Progenitor cell of endocrine pancreas (in vitro differentiated cells): ENCODE measurements around the gene SMAD3. TPM values are rescaled to one million over a fixed set of nuclear protein-coding genes. Genes with fewer than 3 reads are reported as not detected.
A peak's percentile ranks its signal among the peaks of the same experiment; 100 is the strongest.

Source experiments
- DNase-seq: peaks from one replicate; pipeline ENCODE4 v3.0.0; 2021; ENCODE audit warnings: low spot score; ENCODE audit not compliant: unreplicated experiment
- H3K27ac Mint-ChIP-seq: 2 replicates; pipeline ENCODE4 v1.8.0; 2021; ENCODE audit warnings: mild to moderate bottlenecking, moderate library complexity, mixed read lengths
- H3K27me3 Mint-ChIP-seq: 2 replicates; pipeline ENCODE4 v1.8.0; 2021; ENCODE audit warnings: mixed read lengths
- H3K36me3 Mint-ChIP-seq: 2 replicates; pipeline ENCODE4 v1.8.0; 2022; ENCODE audit warnings: mixed read lengths; ENCODE audit not compliant: insufficient read depth
- H3K4me1 Mint-ChIP-seq: 2 replicates; pipeline ENCODE4 v1.8.0; 2021; ENCODE audit warnings: low read depth, mixed read lengths
- H3K4me3 Mint-ChIP-seq: 2 replicates; pipeline ENCODE4 v1.8.0; 2021; ENCODE audit warnings: low read depth, mild to moderate bottlenecking, moderate library complexity, mixed read lengths
- H3K9me3 Mint-ChIP-seq: 2 replicates; pipeline ENCODE4 v1.8.0; 2021; ENCODE audit warnings: low read depth, mixed read lengths
- CTCF ChIP-seq: fragments of 200-600 bp; sonication (generic); IDR thresholded peaks from one replicate; pipeline ENCODE4 v1.5.0; 2021; ENCODE audit warnings: antibody characterized with exemption, mild to moderate bottlenecking; ENCODE audit not compliant: unreplicated experiment
- total RNA-seq: library from RNA; stranded (reverse); gene quantifications from 2 replicates; pipeline ENCODE4 v1.2.1, GENCODE V29; 2021

Gene SMAD3
- total RNA-seq, 1 donor from 2014 or later, result 51.3 TPM

GRCh38 chr15:67079361-67079760 lies 14.0 kb downstream of the SMAD3 start:
- DNase-seq, result no peak
- Mint-ChIP-seq H3K9me3 (no peaks in the 10 kb centered on the region), H3K27ac (no peak overlapping the region), H3K4me1 (peaks cover 47% of the 10 kb centered on the region), H3K4me3 (no peak overlapping the region), H3K36me3 (peaks cover 9% of the 10 kb centered on the region), H3K27me3 (no peaks in the 10 kb centered on the region)
- TF ChIP-seq CTCF, result no peak

- Mint-ChIP-seq H3K4me3 (no peak overlapping the region), H3K27me3 (no peaks in the 10 kb centered on the region), H3K36me3 (peaks cover 12% of the 10 kb centered on the region), H3K27ac (peak overlapping the region; percentile 17), H3K4me1 (peaks cover 48% of the 10 kb centered on the region), H3K9me3 (no peaks in the 10 kb centered on the region)
- no peak for TF ChIP-seq CTCF
- DNase-seq, result no peak
These were observed 14.9 kb downstream of the SMAD3 start for GRCh38 chr15:67080118-67080899.

- DNase-seq, result no peak
- Mint-ChIP-seq H3K36me3 (peaks cover 10% of the 10 kb centered on the region), H3K27me3 (no peaks in the 10 kb centered on the region), H3K27ac (peak overlapping the region; percentile 17), H3K4me3 (no peak overlapping the region), H3K4me1 (peaks cover 46% of the 10 kb centered on the region), H3K9me3 (no peaks in the 10 kb centered on the region)
- no peak for TF ChIP-seq CTCF
These were observed 15.6 kb downstream of the SMAD3 start for GRCh38 chr15:67080900-67081431.

GRCh38 chr15:67082007-67082536 lies 16.7 kb downstream of the SMAD3 start:
- no peaks in the 10 kb centered on the region for H3K27me3 Mint-ChIP-seq
- H3K9me3 Mint-ChIP-seq, result no peaks in the 10 kb centered on the region
- TF ChIP-seq CTCF, result no peak
- no peak for DNase-seq
- H3K4me3 Mint-ChIP-seq, result peak overlapping the region; percentile 20
- H3K4me1 Mint-ChIP-seq, result peaks cover 53% of the 10 kb centered on the region
- peaks cover 10% of the 10 kb centered on the region for H3K36me3 Mint-ChIP-seq
- peak overlapping the region; percentile 90 for H3K27ac Mint-ChIP-seq

GRCh38 chr15:67083135-67083762 lies 17.8 kb downstream of the SMAD3 start:
- TF ChIP-seq CTCF, result no peak
- Mint-ChIP-seq H3K27me3 (no peaks in the 10 kb centered on the region), H3K36me3 (peaks cover 10% of the 10 kb centered on the region), H3K4me1 (peaks cover 57% of the 10 kb centered on the region), H3K9me3 (no peaks in the 10 kb centered on the region), H3K27ac (peak overlapping the region; percentile 90), H3K4me3 (no peak overlapping the region)
- DNase-seq, result no peak
